ENCODE measurements around the gene PDHA1. TPM values are rescaled to one million over a fixed set of nuclear protein-coding genes. Genes with fewer than 3 reads are reported as not detected.

The PDHA1 gene
- total RNA-seq, 1 donor from 2014 or later = 257 TPM

GRCh38 chrX:19375546-19375945, 31.8 kb downstream of the PDHA1 start:
- no peak for DNase-seq (ENCODE audit: extremely low spot score, unreplicated experiment)
- TF ChIP-seq CTCF (conservative IDR thresholded peaks at IDR 0.05) = no peak
- Mint-ChIP-seq H3K27me3 (peaks cover 4% of the 10 kb centered on the region), H3K27ac (no peak overlapping the region), H3K4me1 (ENCODE audit: unreplicated experiment) (no peaks in the 10 kb centered on the region), H3K36me3 (no peaks in the 10 kb centered on the region), H3K4me3 (no peak overlapping the region), H3K9me3 (no peaks in the 10 kb centered on the region)

- Mint-ChIP-seq H3K27me3 (no peaks in the 10 kb centered on the region), H3K4me3 (no peak overlapping the region), H3K27ac (no peak overlapping the region), H3K9me3 (no peaks in the 10 kb centered on the region), H3K36me3 (no peaks in the 10 kb centered on the region), H3K4me1 (ENCODE audit: unreplicated experiment) (no peaks in the 10 kb centered on the region)
- TF ChIP-seq CTCF (conservative IDR thresholded peaks at IDR 0.05) = no peak
- no peak for DNase-seq (ENCODE audit: extremely low spot score, unreplicated experiment)
Measured at GRCh38 chrX:19377799-19378198, 34.1 kb downstream of the PDHA1 start.

- no peak overlapping the region for H3K27ac Mint-ChIP-seq
- peaks cover 3% of the 10 kb centered on the region for H3K27me3 Mint-ChIP-seq
- H3K9me3 Mint-ChIP-seq = no peaks in the 10 kb centered on the region
- no peak for TF ChIP-seq CTCF (conservative IDR thresholded peaks at IDR 0.05)
- no peaks in the 10 kb centered on the region for H3K4me1 Mint-ChIP-seq (ENCODE audit: unreplicated experiment)
- no peak overlapping the region for H3K4me3 Mint-ChIP-seq
- no peak for DNase-seq (ENCODE audit: extremely low spot score, unreplicated experiment)
- no peaks in the 10 kb centered on the region for H3K36me3 Mint-ChIP-seq
Measured at GRCh38 chrX:19381326-19381725, 37.6 kb downstream of the PDHA1 start.

GRCh38 chrX:19382555-19383145, 38.9 kb downstream of the PDHA1 start:
- Mint-ChIP-seq H3K9me3 (no peaks in the 10 kb centered on the region), H3K27ac (no peak overlapping the region), H3K4me3 (no peak overlapping the region), H3K27me3 (peaks cover 3% of the 10 kb centered on the region), H3K4me1 (ENCODE audit: unreplicated experiment) (no peaks in the 10 kb centered on the region), H3K36me3 (no peaks in the 10 kb centered on the region)
- no peak for DNase-seq (ENCODE audit: extremely low spot score, unreplicated experiment)
- peak; percentile 67 for TF ChIP-seq CTCF (conservative IDR thresholded peaks at IDR 0.05)

GRCh38 chrX:19386679-19387078, 43.0 kb downstream of the PDHA1 start:
- Mint-ChIP-seq H3K4me3 (no peak overlapping the region), H3K27ac (no peak overlapping the region), H3K9me3 (no peaks in the 10 kb centered on the region), H3K36me3 (no peaks in the 10 kb centered on the region), H3K27me3 (peaks cover 3% of the 10 kb centered on the region), H3K4me1 (ENCODE audit: unreplicated experiment) (no peaks in the 10 kb centered on the region)
- DNase-seq (ENCODE audit: extremely low spot score, unreplicated experiment) = no peak
- TF ChIP-seq CTCF (conservative IDR thresholded peaks at IDR 0.05) = no peak
